ENCODE results near the gene GAB2. TPM values are rescaled to one million over a fixed set of nuclear protein-coding genes. Genes with fewer than 3 reads are reported as not detected.
A peak's percentile ranks its signal among the peaks of the same experiment; 100 is the strongest.

GAB2 gene
- total RNA-seq, 1 experiment from 2014 or later, result 3.3 TPM

DNA sequence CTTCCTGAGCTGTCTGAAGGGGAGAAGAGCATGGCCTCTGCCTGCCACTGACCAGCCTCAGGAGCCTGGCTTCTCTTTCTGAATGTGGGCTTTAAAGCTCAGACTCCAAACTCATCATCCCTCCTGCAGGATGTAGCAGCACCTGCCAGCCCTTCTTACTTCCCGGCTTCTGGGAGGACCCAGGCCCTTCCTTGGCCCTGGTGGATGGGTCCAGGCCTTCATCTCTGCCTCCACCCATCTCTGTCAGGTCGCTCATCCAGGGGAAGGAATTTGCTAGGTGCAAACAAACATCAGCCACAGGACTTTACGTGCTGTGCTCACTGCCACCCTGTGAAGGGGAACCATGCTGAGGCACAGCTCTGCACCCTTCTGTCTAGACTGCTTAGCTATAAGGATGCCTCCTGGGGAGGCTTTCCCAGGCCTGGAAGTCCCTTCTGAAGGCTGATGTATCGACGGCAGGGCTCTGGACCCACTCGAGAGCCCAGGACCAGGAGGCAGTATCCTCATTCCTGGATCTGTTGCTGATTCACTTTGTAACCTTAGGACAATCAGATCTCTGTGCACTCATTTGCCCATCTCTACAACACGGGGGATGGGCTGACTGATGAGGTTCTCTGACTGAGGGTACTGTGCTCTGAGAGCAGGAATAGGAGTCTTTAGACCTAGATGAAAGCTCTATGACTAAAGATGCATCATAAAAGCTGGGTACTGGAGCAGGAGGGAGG, 198.0 kb downstream of the GAB2 start:
- H3K4me3 Mint-ChIP-seq, result no peak overlapping the region
- H2BK15ac ChIP-seq (ENCODE audit: low read depth, low read length), result no peak overlapping the region
- no peak overlapping the region for H2BK12ac ChIP-seq (ENCODE audit: insufficient read length, low read depth, low read length)
- no peaks in the 10 kb centered on the region for H3K4me1 Mint-ChIP-seq
- TF ChIP-seq, protein P1, sequence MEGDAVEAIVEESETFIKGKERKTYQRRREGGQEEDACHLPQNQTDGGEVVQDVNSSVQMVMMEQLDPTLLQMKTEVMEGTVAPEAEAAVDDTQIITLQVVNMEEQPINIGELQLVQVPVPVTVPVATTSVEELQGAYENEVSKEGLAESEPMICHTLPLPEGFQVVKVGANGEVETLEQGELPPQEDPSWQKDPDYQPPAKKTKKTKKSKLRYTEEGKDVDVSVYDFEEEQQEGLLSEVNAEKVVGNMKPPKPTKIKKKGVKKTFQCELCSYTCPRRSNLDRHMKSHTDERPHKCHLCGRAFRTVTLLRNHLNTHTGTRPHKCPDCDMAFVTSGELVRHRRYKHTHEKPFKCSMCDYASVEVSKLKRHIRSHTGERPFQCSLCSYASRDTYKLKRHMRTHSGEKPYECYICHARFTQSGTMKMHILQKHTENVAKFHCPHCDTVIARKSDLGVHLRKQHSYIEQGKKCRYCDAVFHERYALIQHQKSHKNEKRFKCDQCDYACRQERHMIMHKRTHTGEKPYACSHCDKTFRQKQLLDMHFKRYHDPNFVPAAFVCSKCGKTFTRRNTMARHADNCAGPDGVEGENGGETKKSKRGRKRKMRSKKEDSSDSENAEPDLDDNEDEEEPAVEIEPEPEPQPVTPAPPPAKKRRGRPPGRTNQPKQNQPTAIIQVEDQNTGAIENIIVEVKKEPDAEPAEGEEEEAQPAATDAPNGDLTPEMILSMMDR (conservative IDR thresholded peaks at IDR 0.05), result no peak
- no peak overlapping the region for H4K91ac ChIP-seq (ENCODE audit: insufficient read length, low read depth, low read length)
- no peak overlapping the region for H4K5ac ChIP-seq (ENCODE audit: insufficient read length, low read depth, low read length)
- no peak overlapping the region for H2BK5ac ChIP-seq (ENCODE audit: insufficient read length, low read length)
- peak; percentile 12 for DNase-seq
- no peaks in the 10 kb centered on the region for H3K27me3 Mint-ChIP-seq (ENCODE audit: low read depth)
- H3K9me3 Mint-ChIP-seq, result no peaks in the 10 kb centered on the region
- H3K14ac ChIP-seq (ENCODE audit: insufficient read depth, low read length), result no peak overlapping the region
- no peak overlapping the region for H3K27ac ChIP-seq (ENCODE audit: insufficient read length, low read depth, low read length)
- H3K36me3 Mint-ChIP-seq (ENCODE audit: insufficient read depth in 1 of 3, low read depth in 3 of 3), result peaks cover 0 to 20% (median 19%) of the 10 kb centered on the region in 3 experiments; a peak in 6 of 7 replicates
- no peak overlapping the region for H3K23ac ChIP-seq (ENCODE audit: insufficient read length, low read depth, low read length)
- no peak overlapping the region for H3K4me2 ChIP-seq (ENCODE audit: insufficient read depth, insufficient read length, low read length)
- H3K4me1 ChIP-seq (ENCODE audit: insufficient read depth, low read length), result no peaks in the 10 kb centered on the region
- H2AK5ac ChIP-seq (ENCODE audit: insufficient read length, low read length), result no peak overlapping the region
- no peak overlapping the region for H3K18ac ChIP-seq (ENCODE audit: insufficient read length, low read depth, low read length)
- no peak overlapping the region for H3K27ac Mint-ChIP-seq
- no peak overlapping the region for H2BK20ac ChIP-seq (ENCODE audit: low read depth, low read length, poor library complexity, severe bottlenecking)
- no peak overlapping the region for H3T11ph ChIP-seq (ENCODE audit: low read length)
- no peaks in the 10 kb centered on the region for H3K9me3 ChIP-seq (ENCODE audit: control insufficient read depth, low read depth, low read length)
- no CpG with 5 or more reads among the region's 7 CpGs for WGBS (ENCODE audit: extremely low coverage, insufficient read length, low lambda C conversion rate)
- H4K8ac ChIP-seq (replicated peaks; ENCODE audit: insufficient read length, low read depth, low read length), result no peak overlapping the region
- H3K4ac ChIP-seq (ENCODE audit: low read depth, low read length), result no peak overlapping the region
- no peak overlapping the region for H3K9ac ChIP-seq (ENCODE audit: extremely low read depth, insufficient read length, low read length)
- H3K56ac ChIP-seq (ENCODE audit: insufficient read length, low read depth, low read length), result no peak overlapping the region
- no peaks in the 10 kb centered on the region for H3K79me1 ChIP-seq (ENCODE audit: insufficient read depth, low read depth, low read length, poor library complexity, severe bottlenecking)
- no peaks in the 10 kb centered on the region for H3K79me2 ChIP-seq (ENCODE audit: insufficient read depth, low read length)
- H3K27me3 ChIP-seq (ENCODE audit: insufficient read depth, low read length), result no peaks in the 10 kb centered on the region
- no peak overlapping the region for H2BK120ac ChIP-seq (ENCODE audit: low read depth, low read length, poor library complexity, severe bottlenecking)
- no peaks in the 10 kb centered on the region for H3K23me2 ChIP-seq (ENCODE audit: insufficient read length, low read depth, low read length, poor library complexity, severe bottlenecking)
- no peak overlapping the region for H2AFZ ChIP-seq (ENCODE audit: low read length)
- no peaks in the 10 kb centered on the region for H4K20me1 ChIP-seq (ENCODE audit: control insufficient read depth, insufficient read depth, insufficient read length)

Data from H9 (cell line).